SU-DHL-6 (cell line): ENCODE data around the gene PLCB1.

ENCODE experiments used
- H2AFZ ChIP-seq: fragments of 200-600 bp; sonication (generic); 2 replicates; pipeline ENCODE4 v1.6.1; 2014; ENCODE audit warnings: low read depth, mild to moderate bottlenecking, moderate library complexity, mixed read lengths, antibody characterized with exemption, low read length; ENCODE audit not compliant: severe bottlenecking
- H3F3A ChIP-seq: fragments of 200-600 bp; shearing (Covaris generic); 2 replicates; pipeline ENCODE4 v1.6.0; 2016; ENCODE audit warnings: antibody characterized with exemption, mild to moderate bottlenecking; ENCODE audit not compliant: insufficient read depth
- H3K27ac ChIP-seq: fragments of 200-600 bp; sonication (generic); 2 replicates; pipeline ENCODE4 v1.5.1; 2016; ENCODE audit warnings: low read depth, mild to moderate bottlenecking, low read length, moderate library complexity, mixed read lengths
- H3K27me3 ChIP-seq: fragments of 200-600 bp; sonication (generic), shearing (Covaris generic); 2 replicates; pipeline ENCODE4 v1.6.0; 2014; ENCODE audit warnings: mild to moderate bottlenecking, low read length
- H3K36me3 ChIP-seq: fragments of 200-600 bp; sonication (generic); 2 replicates; pipeline ENCODE4 v1.6.1; 2014; ENCODE audit warnings: mild to moderate bottlenecking, low read length, mixed read lengths
- H3K4me2 ChIP-seq: fragments of 300-600, 200-600 bp; shearing (Covaris generic), sonication (generic); 2 replicates; pipeline ENCODE4 v1.6.0; 2014; ENCODE audit warnings: low read length, low read depth, mild to moderate bottlenecking; ENCODE audit not compliant: poor library complexity, severe bottlenecking
- H3K4me3 ChIP-seq: fragments of 200-600 bp; sonication (generic); 2 replicates; pipeline ENCODE4 v1.5.1; 2014; ENCODE audit warnings: antibody characterized with exemption, low read length, mild to moderate bottlenecking, mixed read lengths; ENCODE audit not compliant: insufficient read depth, poor library complexity, severe bottlenecking
- H3K79me2 ChIP-seq: fragments of 200-600 bp; sonication (generic); 2 replicates; pipeline ENCODE4 v1.6.1; 2014; ENCODE audit warnings: mild to moderate bottlenecking, low read length, moderate library complexity; ENCODE audit not compliant: insufficient read depth
- H3K9ac ChIP-seq: fragments of 200-600 bp; sonication (generic); 2 replicates; pipeline ENCODE4 v1.7.0; 2014; ENCODE audit warnings: mild to moderate bottlenecking, low read length
- H3K9me2 ChIP-seq: fragments of 200-600 bp; sonication (generic); replicated peaks from 2 replicates; pipeline ENCODE4 v1.6.1; 2014; ENCODE audit warnings: low read length; ENCODE audit not compliant: insufficient read depth
- H3K9me3 ChIP-seq: fragments of 200-600 bp; sonication (generic); 2 replicates; pipeline ENCODE4 v1.6.1; 2014; ENCODE audit warnings: low read length, mixed read lengths; ENCODE audit not compliant: insufficient read depth
- H4K20me1 ChIP-seq: fragments of 200-600 bp; sonication (generic); 2 replicates; pipeline ENCODE4 v1.6.1; 2014; ENCODE audit warnings: low read depth, mild to moderate bottlenecking, antibody characterized with exemption, low read length, moderate library complexity, mixed read lengths
- EZH2phosphoT487 ChIP-seq: fragments of 200-600 bp; sonication (generic), shearing (Covaris generic); conservative IDR thresholded peaks from 2 replicates; pipeline ENCODE4 v1.6.1; 2018; ENCODE audit warnings: mild to moderate bottlenecking, antibody characterized with exemption, low read length, moderate library complexity, mixed read lengths
- TF ChIP-seq, protein P1 (sequence below): fragments of 200-600 bp; sonication (generic); IDR thresholded peaks from one replicate; pipeline ENCODE4 v1.5.1; 2017; ENCODE audit warnings: antibody characterized with exemption, mild to moderate bottlenecking, low read length, moderate library complexity; ENCODE audit not compliant: insufficient read depth, poor library complexity, severe bottlenecking

PLCB1 gene

DNA sequence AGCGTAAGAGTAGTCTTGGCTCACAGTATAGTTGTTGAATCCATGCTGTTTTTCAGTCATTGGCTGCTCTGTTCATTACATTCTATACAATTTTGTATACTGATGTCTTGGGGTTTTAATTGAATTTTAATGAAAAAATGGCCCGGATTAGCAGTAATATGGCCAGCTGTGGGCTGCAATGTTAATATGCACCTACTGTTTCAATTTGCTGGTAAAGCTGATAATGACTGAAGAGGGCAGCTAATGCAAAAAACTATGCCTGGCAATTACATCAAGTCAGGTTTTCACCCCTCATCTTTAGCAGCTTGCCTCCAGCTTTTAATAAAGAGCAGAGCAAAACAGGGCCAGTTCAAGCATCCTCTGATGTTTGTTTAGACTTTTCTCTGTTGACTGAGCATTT, 394.5 kb downstream of the PLCB1 start:
- Histone ChIP-seq H3K9ac (no peak overlapping the region), H2AFZ (no peak overlapping the region), H3F3A (no peaks in the 10 kb centered on the region), H3K36me3 (no peaks in the 10 kb centered on the region), H3K79me2 (no peaks in the 10 kb centered on the region), H3K9me2 (no peaks in the 10 kb centered on the region), H3K27ac (no peak overlapping the region), H3K4me3 (no peak overlapping the region), H4K20me1 (no peaks in the 10 kb centered on the region), H3K9me3 (no peaks in the 10 kb centered on the region), H3K4me2 (no peak overlapping the region), H3K27me3 (no peaks in the 10 kb centered on the region)
- TF ChIP-seq, protein P1, sequence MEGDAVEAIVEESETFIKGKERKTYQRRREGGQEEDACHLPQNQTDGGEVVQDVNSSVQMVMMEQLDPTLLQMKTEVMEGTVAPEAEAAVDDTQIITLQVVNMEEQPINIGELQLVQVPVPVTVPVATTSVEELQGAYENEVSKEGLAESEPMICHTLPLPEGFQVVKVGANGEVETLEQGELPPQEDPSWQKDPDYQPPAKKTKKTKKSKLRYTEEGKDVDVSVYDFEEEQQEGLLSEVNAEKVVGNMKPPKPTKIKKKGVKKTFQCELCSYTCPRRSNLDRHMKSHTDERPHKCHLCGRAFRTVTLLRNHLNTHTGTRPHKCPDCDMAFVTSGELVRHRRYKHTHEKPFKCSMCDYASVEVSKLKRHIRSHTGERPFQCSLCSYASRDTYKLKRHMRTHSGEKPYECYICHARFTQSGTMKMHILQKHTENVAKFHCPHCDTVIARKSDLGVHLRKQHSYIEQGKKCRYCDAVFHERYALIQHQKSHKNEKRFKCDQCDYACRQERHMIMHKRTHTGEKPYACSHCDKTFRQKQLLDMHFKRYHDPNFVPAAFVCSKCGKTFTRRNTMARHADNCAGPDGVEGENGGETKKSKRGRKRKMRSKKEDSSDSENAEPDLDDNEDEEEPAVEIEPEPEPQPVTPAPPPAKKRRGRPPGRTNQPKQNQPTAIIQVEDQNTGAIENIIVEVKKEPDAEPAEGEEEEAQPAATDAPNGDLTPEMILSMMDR, result no peak
- TF ChIP-seq EZH2phosphoT487, result no peak

DNA sequence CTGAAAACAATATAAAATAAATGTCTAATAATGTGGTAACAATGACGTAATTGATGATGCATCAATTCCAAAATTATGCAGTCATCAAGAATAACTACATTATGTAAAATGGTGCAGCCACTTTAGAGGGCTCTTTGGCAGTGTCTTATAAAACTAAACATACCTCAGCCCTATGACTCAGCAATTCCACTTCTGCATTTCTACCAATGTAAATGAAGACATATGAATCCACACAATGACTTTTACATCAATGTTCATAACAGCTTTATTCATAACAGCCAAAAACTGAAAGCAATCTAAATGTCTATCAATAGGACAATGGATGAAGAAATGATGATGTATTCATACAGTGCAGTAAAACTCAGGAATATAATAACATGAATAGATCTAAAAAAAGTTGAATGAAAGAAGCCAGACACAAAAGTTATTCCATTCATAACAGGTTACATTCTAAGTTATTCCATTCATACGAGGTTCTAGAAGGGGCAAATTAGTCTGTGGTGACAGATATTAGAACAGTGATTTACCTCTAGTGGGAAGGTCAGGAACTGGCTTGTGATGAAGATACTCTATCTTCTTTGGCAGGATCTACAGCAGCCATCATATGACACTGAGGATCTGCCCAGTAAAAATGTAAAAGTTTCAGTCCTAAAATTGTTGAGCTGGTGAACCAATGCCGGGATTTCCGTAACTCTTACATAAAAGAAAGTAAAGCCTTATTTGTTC, 396.1 kb downstream of the PLCB1 start:
- H3K27ac ChIP-seq, result no peak overlapping the region
- TF ChIP-seq, protein P1, result no peak
- no peak for TF ChIP-seq EZH2phosphoT487
- no peaks in the 10 kb centered on the region for H3F3A ChIP-seq
- no peaks in the 10 kb centered on the region for H3K9me3 ChIP-seq
- no peaks in the 10 kb centered on the region for H3K36me3 ChIP-seq
- no peaks in the 10 kb centered on the region for H3K9me2 ChIP-seq
- H3K79me2 ChIP-seq, result no peaks in the 10 kb centered on the region
- no peak overlapping the region for H3K4me2 ChIP-seq
- no peak overlapping the region for H3K9ac ChIP-seq
- H3K4me3 ChIP-seq, result no peak overlapping the region
- H3K27me3 ChIP-seq, result no peaks in the 10 kb centered on the region
- no peaks in the 10 kb centered on the region for H4K20me1 ChIP-seq
- no peak overlapping the region for H2AFZ ChIP-seq

DNA sequence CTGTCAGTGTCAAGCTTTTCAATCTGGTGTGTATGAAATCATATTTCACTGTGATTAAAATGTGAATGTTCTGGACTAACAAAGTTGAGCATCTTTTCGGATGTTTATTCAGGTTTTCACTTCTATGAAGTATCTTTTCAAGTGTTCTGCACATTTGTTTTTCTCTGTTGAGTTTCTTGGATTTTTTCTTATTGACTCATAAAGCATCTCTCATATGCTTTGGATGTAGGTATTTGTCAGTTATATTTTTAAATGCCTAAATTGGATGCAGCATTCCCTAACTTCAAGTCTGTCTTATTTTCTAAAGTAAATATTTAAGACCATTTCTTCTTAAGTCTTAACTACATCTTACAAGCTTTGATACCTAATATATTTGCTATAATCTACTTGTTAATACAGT, 398.0 kb downstream of the PLCB1 start:
- Histone ChIP-seq H3K9ac (no peak overlapping the region), H3K9me2 (no peaks in the 10 kb centered on the region), H3F3A (no peaks in the 10 kb centered on the region), H4K20me1 (no peaks in the 10 kb centered on the region), H3K4me3 (no peak overlapping the region), H3K27me3 (no peaks in the 10 kb centered on the region), H3K4me2 (no peak overlapping the region), H3K9me3 (no peaks in the 10 kb centered on the region), H3K36me3 (no peaks in the 10 kb centered on the region), H3K27ac (no peak overlapping the region), H2AFZ (no peak overlapping the region), H3K79me2 (no peaks in the 10 kb centered on the region)
- TF ChIP-seq, protein P1, result no peak
- no peak for TF ChIP-seq EZH2phosphoT487
